Kidney (tissue), 22 donors: ENCODE results near the gene PKD2L1. TPM values are rescaled to one million over a fixed set of nuclear protein-coding genes. Genes with fewer than 3 reads are reported as not detected.
"Not testable (repeated sequence)": the region's sequence is repeated elsewhere in the genome, so short reads cannot be mapped to it uniquely, and the experiment has no call there.

Experiments used
- DNase-seq, 5 donors: peaks; one replicate each; pipeline ENCODE4 v3.0.0-alpha.2; 2013 to 2020
- FAIRE-seq: peaks from 2 replicates; lab custom pipeline; 2012; peaks lifted over from hg19 to GRCh38; lab: Jason Lieb, UNC
- H3K27ac ChIP-seq, 2 donors: one replicate each; pipeline ENCODE4 v1.7.0; 2013; ENCODE audit warnings: low read depth in 2 of 2, low read length in 2 of 2, inconsistent platforms in 1 of 2
- H3K27me3 ChIP-seq: one replicate; pipeline ENCODE4 v1.7.1; 2013; ENCODE audit warnings: low read length, inconsistent platforms; ENCODE audit not compliant: control insufficient read depth, insufficient read depth
- H3K36me3 ChIP-seq, 3 donors: one replicate each; pipeline versions ENCODE4 v1.7.0 to v1.7.1; 2013; ENCODE audit warnings: low read length in 3 of 3, control low read depth in 1 of 3, inconsistent platforms in 1 of 3; ENCODE audit not compliant: insufficient read depth in 3 of 3, control insufficient read depth in 2 of 3
- H3K4me1 ChIP-seq, 3 donors: one replicate each; pipeline versions ENCODE4 v1.7.0 to v1.7.1; 2013; ENCODE audit warnings: low read length in 3 of 3, inconsistent platforms in 1 of 3, low read depth in 1 of 3; ENCODE audit not compliant: control insufficient read depth in 2 of 3, insufficient read depth in 2 of 3
- H3K4me3 ChIP-seq, 3 donors: one replicate each; pipeline versions ENCODE4 v1.7.0 to v1.8.1; 2013; ENCODE audit warnings: low read length in 3 of 3, control low read depth in 1 of 3, inconsistent platforms in 1 of 3
- H3K9ac ChIP-seq, 3 donors: one replicate each; pipeline versions ENCODE4 v1.7.0 to v1.7.1; 2013; ENCODE audit warnings: low read length in 3 of 3, control low read depth in 1 of 3, inconsistent platforms in 1 of 3
- H3K9me3 ChIP-seq, 3 donors: one replicate each; pipeline versions ENCODE4 v1.7.0 to v1.7.1; 2013; ENCODE audit warnings: low read length in 3 of 3, control low read depth in 1 of 3, inconsistent platforms in 1 of 3; ENCODE audit not compliant: control insufficient read depth in 2 of 3, insufficient read depth in 1 of 3
- intact Hi-C: fragments of 100-400 bp; cut with DNase I; formaldehyde crosslinking; loops from one replicate; pipeline ENCODE4 v1.11.1; 2022
- long read RNA-seq, 10 donors: library from polyadenylated mRNA in 1 of 10; unstranded in 1 of 10; transcript quantifications; one replicate each; pipeline ENCODE4 v2.0.0 and lab custom pipeline, GENCODE V29; 2021 to 2026
- polyA plus RNA-seq: library from polyadenylated mRNA; stranded (reverse); fragments of 350-450 nt; fragmentation: Illumina TruSeq; extraction: RNeasy Lipid Tissue Mini Kit (QIAGEN cat#74804); gene quantifications from one replicate; pipeline ENCODE4 v1.2.3, GENCODE V29; 2014; ENCODE audit warnings: low read depth, low replicate concordance; ENCODE audit not compliant: insufficient read depth
- total RNA-seq: library from RNA; stranded (reverse); fragmentation: NEBNext Ultra II Directional; extraction: Animal tissue kit (Norgen Biotek cat#: 25700); gene quantifications from one replicate; pipeline ENCODE4 v1.2.1, GENCODE V29; 2021
- TF ChIP-seq, protein P1 (sequence below): IDR thresholded peaks from 3 replicates; pipeline ENCODE4 v1.5.1; 2012; ENCODE audit warnings: mild to moderate bottlenecking, moderate library complexity, borderline replicate concordance; ENCODE audit not compliant: insufficient read depth; ENCODE audit errors: extremely low read depth
- donor health status: control.
- donor health status: control.
- donor health status: control.
- donor health status: control.
- donor health status: control.
- donor health status: DM: yes; HTN: yes; CAD: no.
- donor health status: Normal renal cell carcinoma (clear cell type).

The PKD2L1 gene
- total RNA-seq, result not detected
- 0.17 TPM for polyA plus RNA-seq
- long read RNA-seq, donor 1, partial matches to known transcripts, result 7 of 7 reads
- long read RNA-seq, donor 1, other reads (novel, unspliced or antisense), result 0 of 7 reads
- long read RNA-seq, donor 2, result 0 reads
- long read RNA-seq, donor 3, partial matches to known transcripts, result 0 of 6 reads
- long read RNA-seq, donor 3, other reads (novel, unspliced or antisense), result 6 of 6 reads
- long read RNA-seq, donor 4, partial matches to known transcripts, result 8 of 8 reads
- long read RNA-seq, donor 4, other reads (novel, unspliced or antisense), result 0 of 8 reads
- long read RNA-seq, donor 5, result 0 reads
- long read RNA-seq, donor 6, result 0 reads
- long read RNA-seq, donor 7, result 0 reads
- long read RNA-seq, donor 8, result 0 reads
- long read RNA-seq, donor 9, result 0 reads
- long read RNA-seq, donor 10, result 0 reads

- Histone ChIP-seq H3K9me3 (no peaks in the 10 kb centered on the region), H3K4me3 (no peak within 1 kb of the TSS), H3K27me3 (peaks cover 4% of the 10 kb centered on the region), H3K36me3 (no peaks in the 10 kb centered on the region), H3K4me1 (no peaks in the 10 kb centered on the region), H3K9ac (no peak within 1 kb of the TSS), H3K27ac (no peak within 1 kb of the TSS)
- DNase-seq (no peak), FAIRE-seq (no peak)
- intact Hi-C loops, result no loop called here
- TF ChIP-seq, protein P1, sequence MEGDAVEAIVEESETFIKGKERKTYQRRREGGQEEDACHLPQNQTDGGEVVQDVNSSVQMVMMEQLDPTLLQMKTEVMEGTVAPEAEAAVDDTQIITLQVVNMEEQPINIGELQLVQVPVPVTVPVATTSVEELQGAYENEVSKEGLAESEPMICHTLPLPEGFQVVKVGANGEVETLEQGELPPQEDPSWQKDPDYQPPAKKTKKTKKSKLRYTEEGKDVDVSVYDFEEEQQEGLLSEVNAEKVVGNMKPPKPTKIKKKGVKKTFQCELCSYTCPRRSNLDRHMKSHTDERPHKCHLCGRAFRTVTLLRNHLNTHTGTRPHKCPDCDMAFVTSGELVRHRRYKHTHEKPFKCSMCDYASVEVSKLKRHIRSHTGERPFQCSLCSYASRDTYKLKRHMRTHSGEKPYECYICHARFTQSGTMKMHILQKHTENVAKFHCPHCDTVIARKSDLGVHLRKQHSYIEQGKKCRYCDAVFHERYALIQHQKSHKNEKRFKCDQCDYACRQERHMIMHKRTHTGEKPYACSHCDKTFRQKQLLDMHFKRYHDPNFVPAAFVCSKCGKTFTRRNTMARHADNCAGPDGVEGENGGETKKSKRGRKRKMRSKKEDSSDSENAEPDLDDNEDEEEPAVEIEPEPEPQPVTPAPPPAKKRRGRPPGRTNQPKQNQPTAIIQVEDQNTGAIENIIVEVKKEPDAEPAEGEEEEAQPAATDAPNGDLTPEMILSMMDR, result no peak
Observed at GRCh38 chr10:100330079-100330478, at the start of gene PKD2L1. Gene PKD2L1 (minus strand): TSS chr10:100330228. CDS start chr10:100330103, 125 bp downstream.

GRCh38 chr10:100377830-100378229 lies 47.8 kb upstream of the PKD2L1 start:
- TF ChIP-seq, protein P1, result no peak
- H3K27me3 ChIP-seq, result no peaks in the 10 kb centered on the region
- peaks cover 0 to 6% (median under 1%) of the 10 kb centered on the region in 3 donors for H3K4me1 ChIP-seq
- FAIRE-seq (no peak), DNase-seq (no peak)
- H3K27ac ChIP-seq, result no peak overlapping the region
- H3K9me3 ChIP-seq, result no peaks in the 10 kb centered on the region
- no peak overlapping the region for H3K4me3 ChIP-seq
- no peak overlapping the region for H3K9ac ChIP-seq
- intact Hi-C loops, result no loop called here
- peaks cover 0 to 6% (median 0%) of the 10 kb centered on the region in 3 donors for H3K36me3 ChIP-seq

GRCh38 chr10:100376656-100377055 lies 46.6 kb upstream of the PKD2L1 start:
- H3K9ac ChIP-seq, H3K4me3 ChIP-seq, H3K36me3 ChIP-seq, H3K27ac ChIP-seq, H3K9me3 ChIP-seq, FAIRE-seq, H3K4me1 ChIP-seq, H3K27me3 ChIP-seq, intact Hi-C loops, DNase-seq: not testable (repeated sequence)

GRCh38 chr10:100374677-100375353 lies 44.8 kb upstream of the PKD2L1 start:
- DNase-seq, FAIRE-seq, H3K27me3 ChIP-seq, H3K9me3 ChIP-seq, H3K27ac ChIP-seq, H3K36me3 ChIP-seq, intact Hi-C loops: not testable (repeated sequence)
- peak overlapping the region in 1 of 3 donors; percentile 65 for H3K9ac ChIP-seq
- H3K4me3 ChIP-seq, result peak overlapping the region in 2 of 3 donors; percentile 59 to 68
- peaks cover 0 to 21% (median 15%) of the 10 kb centered on the region in 3 donors for H3K4me1 ChIP-seq
